ENCODE measurements around the gene SORCS2.

DNA sequence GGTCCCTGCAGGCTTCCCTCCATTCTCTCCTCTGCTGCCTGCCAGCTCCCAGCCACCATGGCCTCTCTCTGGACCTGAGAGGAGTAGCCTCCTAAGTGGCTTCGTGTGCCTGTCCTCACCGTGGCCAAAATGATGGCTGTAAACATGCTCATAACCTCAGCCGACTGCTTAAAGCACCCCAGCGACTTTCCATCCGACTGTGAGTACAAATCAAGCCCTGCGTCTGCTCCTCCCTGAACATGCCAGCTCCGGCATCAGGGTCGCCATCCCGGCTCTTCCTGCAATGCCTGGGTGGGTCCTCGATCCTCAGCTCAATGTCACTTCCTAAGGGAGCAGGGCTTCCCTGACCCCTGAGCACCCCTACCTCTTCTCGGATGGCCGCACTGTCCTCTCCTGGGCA lies 3.3 kb upstream of the SORCS2 start:
- TF ChIP-seq ZNF274 (IDR thresholded peaks at IDR 0.05; ENCODE audit: low read depth, low read length) (no peak), SUZ12 (IDR thresholded peaks at IDR 0.05; ENCODE audit: extremely low read depth, insufficient read depth, insufficient read length) (no peak), YY1 (IDR thresholded peaks at IDR 0.05; ENCODE audit: insufficient read depth, insufficient read length) (no peak)
